Jurkat, Clone E6-1 (cell line): ENCODE data around the gene MMP14.
"Not testable (repeated sequence)": the region's sequence is repeated elsewhere in the genome, so short reads cannot be mapped to it uniquely, and the experiment has no call there.

Source experiments
- DNase-seq: peaks from one replicate; pipeline ENCODE4 v3.0.0-alpha.2; 2011; ENCODE audit warnings: low read depth, low spot score
- H3K4me3 ChIP-seq: 2 replicates; pipeline ENCODE4 v1.5.1; 2011; ENCODE audit warnings: mild to moderate bottlenecking, low read length, control low read depth, moderate library complexity

Gene MMP14

DNA sequence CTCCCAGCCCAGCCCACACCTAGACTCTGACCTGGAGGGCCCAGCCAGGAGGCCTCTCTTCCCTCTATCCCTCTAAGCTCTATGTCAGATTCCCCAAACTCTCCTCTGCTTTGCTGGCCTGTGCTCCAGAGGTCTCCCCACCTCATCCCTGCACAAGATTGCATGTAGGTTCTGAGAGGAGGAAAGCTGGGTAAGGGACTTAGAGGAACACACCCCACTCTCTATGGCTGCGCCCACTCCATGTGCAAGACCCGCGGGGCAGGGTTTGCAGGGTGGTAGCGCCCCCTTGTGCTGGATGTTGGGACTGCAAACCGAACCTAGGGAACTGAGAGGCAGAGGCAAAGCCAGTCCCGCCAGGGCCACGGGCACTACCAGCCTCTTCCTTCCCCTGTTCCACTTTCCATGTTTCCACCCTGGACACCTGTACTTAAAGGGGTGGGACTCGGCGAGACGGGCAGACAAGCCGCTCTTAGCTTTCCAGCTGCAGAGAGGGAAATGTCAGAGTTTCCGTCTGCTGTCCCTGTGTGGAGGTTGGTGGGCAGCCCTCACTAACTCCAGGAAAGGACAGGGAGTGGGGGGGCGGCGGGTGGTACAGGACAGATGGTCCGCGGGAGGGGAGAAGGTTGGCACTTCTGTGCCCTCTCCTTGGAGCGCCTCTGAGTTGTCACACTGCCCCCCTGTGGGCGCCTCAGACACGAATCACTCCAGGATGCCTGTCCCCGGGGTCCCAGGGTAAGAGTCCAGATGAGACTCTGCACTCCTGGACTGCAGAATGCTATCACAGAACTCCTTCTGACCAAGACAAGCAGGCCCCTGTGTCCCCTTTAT is 16.8 kb downstream of the MMP14 start:
- peak overlapping the region; percentile 58 for H3K4me3 ChIP-seq

DNA sequence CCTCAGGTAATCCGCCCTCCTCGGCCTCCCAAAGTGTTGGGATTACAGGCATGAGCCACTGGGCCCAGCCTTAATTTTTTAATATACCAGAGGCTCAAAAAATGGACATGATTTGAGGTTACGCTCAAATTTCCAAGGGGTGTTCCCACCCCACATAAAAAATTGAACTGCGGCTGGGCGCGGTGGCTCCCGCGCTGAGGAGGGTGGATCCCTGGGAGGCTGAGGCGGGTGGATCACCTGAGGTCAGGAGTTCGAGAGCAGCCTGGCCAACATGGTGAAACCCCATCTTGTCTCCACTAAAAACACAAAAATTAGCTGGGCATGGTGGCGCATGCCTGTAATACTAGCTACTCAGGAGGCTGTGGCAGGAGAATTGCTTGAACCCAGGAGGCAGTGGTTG is 17.9 kb downstream of the MMP14 start:
- not testable (repeated sequence) for H3K4me3 ChIP-seq, DNase-seq

More for the DNA sequence above, 16.8 kb downstream of the MMP14 start:
- DNase-seq, result peak; percentile 77

DNA sequence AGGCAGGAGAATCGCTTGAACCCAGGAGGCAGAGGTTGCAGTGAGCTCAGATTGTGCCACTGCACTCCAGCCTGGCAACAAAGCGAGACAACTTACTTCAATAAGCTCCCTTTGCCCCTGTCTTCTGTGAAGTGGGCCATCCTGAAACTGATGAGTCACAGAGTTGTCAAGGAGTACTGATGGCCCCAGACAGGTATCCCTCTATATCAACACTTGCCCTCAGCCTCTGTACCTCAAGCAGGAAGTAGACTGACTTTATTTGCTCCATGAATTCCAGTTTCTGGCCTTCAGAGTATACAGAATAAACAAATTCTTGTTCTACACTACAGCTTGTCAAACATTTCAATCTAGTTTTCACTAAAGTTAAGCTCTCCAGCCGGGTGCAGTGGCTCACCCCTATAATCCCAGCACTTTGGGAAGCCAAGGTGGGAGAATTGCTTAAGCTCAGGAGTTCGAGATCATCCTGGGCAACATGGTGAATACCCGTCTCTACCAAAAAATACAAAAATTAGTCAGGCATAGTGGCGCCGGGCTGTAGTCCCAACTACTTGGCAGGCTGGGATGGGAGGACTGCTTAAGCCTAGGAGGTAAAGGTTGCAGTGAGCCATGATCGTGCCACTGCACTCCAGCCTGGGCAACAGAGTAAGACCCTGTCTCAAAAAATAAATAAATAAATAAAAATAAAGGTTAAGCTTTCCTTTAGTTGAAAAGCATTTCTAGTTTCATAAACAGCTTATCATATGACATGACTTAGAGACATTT is 18.8 kb downstream of the MMP14 start:
- H3K4me3 ChIP-seq, result no peak overlapping the region
- DNase-seq, result no peak

DNA sequence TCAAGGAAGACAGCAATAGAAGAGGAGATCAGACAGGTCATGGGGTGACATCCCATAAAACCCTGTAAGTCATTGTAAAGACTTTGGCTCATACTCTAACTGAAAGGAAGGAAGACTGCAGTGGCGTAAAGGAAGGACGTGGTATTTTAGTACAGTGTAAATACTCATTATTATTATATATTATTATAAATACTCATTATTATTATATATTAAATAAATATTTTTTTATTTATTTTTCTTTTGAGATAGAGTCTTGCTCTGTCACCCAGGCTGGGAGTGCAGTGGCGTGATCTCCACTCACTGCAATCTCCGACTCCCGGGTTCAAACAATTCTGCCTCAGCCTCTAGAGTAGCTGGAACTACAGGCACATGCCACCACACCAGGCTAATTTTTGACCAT is 20.0 kb downstream of the MMP14 start:
- H3K4me3 ChIP-seq, result no peak overlapping the region
- DNase-seq, result no peak

DNA sequence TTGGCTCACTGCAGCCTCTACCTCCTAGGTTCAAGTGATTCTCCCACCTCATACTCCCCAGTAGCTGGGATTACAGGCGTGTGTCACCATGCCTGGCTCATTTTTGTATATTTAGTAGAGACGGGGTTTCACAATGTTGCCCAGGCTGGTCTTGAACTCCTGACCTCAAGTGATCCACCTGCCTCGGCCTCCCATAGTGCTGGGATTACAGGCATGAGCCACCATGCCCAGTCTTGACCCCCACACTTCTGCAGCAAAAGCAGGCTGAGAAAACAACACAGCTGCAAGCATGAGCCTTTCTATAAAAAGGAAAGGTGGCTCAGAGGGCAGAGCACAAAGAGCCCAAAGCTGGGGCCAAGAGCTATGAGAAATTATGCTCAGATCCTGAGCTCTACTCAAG is 24.0 kb downstream of the MMP14 start:
- not testable (repeated sequence) for H3K4me3 ChIP-seq, DNase-seq

DNA sequence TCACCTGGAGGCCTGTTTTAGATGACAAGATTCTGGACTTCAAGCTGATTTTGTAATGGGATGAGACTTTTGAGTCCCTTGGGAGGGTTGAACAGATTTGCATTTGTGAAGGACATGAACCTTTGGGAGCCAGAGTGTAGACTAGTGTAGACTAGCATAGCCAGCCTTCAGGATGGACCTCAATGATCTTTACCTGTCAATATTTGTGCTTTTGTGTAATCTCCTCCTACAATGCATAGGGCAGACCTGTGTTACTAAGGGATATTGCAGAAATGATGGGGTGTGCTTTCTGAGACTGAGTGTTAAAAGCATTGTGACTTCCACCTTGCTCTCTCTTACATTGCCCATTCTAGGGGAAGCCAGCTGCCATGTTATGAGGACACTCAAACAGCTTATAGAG is 25.3 kb downstream of the MMP14 start:
- no peak for DNase-seq
- H3K4me3 ChIP-seq, result no peak overlapping the region

DNA sequence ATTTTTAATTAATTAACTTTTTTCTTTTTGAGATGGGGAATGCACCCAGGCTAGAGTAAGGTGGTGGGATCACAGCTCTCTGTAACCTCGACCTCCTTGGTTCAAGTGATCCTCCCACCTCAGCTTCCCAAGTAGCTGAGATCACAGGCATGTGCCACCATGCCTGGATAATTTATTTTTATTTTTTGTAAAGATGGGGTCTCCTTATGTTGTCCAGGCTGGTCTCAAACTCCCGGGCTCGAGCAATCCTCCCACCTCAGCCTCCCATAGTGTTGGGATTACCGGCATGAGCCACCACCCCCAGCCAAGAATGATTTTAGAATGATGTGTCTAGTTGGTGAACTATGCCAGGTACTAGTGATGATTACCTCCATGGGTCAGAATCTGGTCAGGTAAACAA is 28.6 kb downstream of the MMP14 start:
- no peak overlapping the region for H3K4me3 ChIP-seq
- DNase-seq, result no peak

DNA sequence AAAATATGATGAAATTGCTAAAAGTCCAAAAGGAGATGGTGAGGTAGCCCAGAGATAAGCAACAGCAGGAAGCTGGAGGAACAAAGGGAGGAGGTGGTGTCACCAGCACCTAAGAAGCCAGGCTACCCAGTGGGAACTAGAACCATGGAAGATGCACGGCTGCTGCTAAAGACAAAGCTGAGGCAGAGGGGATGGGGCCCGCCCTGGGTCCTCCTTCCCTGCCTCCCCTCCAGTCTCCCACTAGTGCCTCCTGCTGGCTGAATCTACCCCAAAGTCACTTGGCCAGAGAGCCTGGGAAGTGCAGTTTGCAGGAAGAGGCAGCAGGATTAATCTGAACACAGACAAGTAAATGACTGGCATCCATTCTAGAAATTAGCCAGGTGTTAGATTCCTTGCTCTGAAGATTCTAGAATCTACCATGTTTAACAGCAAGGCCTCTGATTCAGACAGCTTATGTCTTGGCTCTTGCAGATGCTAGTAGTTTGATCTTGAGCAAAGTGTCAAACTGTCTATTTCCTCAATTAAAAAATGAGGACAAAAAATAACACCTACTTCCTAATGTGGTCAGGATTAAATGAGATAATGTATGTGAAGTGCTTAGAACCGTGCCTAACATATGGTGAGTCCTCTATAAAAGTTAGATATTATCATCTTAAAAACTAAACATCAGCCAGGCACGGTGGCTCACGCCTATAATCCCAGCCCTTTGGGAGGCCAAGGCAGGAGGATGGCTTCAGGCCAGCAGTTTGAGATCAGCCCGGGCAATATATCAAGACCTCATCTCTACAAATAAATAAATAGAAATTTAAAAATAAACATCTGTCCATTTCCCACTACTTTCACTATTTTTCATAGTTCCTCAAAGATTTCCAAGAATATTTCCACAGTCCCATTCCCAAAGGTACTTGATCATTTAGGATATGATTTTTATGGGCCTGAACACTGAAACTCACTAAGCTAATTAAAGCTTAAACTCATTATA is 29.3 kb downstream of the MMP14 start:
- DNase-seq, result no peak
- no peak overlapping the region for H3K4me3 ChIP-seq

DNA sequence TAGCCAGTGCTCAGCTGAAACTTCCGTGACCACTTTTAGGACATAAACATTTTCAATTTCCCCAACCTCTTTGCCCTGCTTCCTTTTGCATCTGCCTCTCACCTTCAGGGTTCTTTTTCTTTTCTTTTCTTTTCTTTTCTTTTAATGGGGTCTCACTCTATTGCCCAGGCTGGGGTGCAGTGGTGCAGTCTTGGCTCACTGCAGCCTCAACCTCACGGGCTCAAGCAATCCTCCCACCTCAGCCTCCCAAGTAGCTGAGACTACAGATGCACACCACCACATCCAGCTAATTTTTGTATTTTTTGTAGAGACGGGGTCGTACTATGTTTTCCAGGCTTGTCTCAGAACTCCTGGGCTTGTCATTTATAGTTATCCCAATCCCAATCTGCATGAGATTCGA is 30.5 kb downstream of the MMP14 start:
- DNase-seq, result no peak
- no peak overlapping the region for H3K4me3 ChIP-seq

DNA sequence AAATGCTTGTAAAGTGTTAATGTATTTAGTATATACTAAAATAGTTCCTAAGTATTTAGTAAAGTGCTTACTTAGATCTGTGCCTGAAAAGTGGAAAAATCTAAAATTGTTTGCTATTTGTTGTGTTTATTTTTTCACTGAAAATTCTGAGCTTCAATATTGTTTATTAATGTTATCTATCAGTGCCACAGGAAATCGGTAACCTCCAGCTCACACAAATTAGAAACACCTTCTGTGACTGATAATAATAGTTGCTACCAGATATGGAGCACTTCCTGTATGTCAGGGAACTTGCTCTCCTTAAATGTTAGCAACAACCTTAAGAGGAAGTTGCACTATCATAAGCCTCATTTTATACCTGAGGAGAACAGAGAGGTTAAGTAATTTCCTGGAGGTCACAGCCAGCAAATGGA is 34.4 kb downstream of the MMP14 start:
- peak; percentile 57 for DNase-seq

DNA sequence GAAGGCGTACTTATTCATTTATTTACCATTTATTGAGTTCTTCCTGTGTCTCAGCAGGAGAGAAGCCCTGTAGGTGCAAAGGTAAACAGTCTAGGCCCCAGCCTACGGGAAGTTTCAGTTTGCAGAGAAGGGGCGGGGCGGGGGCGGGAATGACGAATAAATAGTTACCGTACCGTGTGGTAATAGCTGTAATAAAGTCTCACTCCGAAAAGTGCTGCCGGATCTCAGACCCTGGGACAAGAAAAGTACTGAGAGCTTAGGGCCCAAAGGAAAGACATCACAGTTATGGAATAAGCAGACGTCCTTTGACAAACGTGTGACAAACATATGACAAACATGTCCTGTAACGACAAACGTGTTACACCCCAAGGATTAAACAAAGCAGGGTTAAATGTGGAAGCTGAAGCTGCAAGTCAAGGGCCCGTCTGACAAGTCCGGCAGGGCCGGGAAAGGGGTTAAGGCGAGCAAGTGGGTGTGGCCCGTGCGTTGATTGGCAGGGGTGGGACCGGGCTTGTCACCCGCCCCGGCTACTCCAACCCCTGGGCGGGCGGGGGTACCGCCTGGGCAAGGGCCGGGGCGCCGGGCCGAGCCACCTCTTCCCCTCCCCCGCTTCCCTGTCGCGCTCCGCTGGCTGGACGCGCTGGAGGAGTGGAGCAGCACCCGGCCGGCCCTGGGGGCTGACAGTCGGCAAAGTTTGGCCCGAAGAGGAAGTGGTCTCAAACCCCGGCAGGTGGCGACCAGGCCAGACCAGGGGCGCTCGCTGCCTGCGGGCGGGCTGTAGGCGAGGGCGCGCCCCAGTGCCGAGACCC is 35.0 kb downstream of the MMP14 start, which contains the start of gene LRP10:
Gene LRP10, plus strand, starts transcription at position 517 of the 809 bp plus-strand sequence. CDS start 564 bp downstream, outside the sequence.
- DNase-seq, result peak; percentile 58
- peak within 1 kb of the TSS; percentile 83 for H3K4me3 ChIP-seq

More for the DNA sequence above, 34.4 kb downstream of the MMP14 start:
- peak overlapping the region; percentile 83 for H3K4me3 ChIP-seq

DNA sequence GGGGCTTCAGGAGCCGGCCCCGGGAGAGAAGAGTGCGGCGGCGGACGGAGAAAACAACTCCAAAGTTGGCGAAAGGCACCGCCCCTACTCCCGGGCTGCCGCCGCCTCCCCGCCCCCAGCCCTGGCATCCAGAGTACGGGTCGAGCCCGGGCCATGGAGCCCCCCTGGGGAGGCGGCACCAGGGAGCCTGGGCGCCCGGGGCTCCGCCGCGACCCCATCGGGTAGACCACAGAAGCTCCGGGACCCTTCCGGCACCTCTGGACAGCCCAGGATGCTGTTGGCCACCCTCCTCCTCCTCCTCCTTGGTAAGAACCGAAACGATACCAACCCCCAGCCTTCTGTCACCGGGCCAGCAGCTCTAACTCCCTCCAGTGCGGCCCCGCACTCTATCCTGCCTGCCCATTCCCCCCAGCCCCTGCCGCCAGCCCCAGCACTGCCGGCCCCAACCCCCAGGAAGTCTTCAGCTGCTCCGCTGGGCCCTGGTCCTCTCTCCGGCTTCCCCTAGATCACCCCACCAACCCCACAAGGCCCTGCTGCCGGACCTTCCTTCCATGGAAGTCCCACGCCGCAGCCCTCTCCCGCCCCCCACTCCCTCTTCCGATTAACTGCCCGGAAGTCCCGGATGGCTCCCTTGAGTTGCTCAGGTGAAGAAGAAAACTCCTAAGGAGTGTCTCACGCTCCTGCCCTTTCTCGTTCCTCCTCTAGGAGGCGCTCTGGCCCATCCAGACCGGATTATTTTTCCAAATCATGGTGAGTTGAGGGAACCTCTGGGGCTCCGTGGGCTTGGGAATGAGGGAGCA is 35.8 kb downstream of the MMP14 start:
- DNase-seq, result peak; percentile 53
- H3K4me3 ChIP-seq, result peak overlapping the region; percentile 83

DNA sequence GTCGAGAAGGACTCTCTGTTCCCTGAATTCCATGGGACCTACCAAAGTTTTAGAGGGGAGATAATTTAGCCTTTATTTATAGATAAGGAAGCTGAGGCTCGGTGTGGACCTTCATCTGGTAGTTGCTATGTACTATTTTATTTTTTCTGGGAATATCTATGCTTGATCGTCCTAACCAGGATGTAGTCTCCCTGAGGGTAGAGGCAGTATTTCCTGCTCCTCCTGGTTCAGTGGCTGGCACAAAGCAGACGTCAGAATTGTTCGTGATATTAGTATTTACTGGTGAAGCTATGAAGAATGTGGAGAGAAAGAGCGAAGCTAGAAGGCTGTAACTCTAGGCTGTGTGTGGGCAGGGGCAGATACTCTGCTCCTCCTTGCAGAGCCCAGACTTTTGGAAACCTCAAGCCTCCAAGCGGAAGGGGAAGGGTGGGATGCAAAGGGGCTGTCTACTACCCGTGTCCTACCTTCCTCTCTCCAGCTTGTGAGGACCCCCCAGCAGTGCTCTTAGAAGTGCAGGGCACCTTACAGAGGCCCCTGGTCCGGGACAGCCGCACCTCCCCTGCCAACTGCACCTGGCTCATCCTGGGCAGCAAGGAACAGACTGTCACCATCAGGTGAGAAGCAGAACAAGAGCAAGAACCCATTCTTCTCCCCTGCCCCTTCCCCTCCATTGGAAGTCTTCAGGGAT is 36.6 kb downstream of the MMP14 start:
- DNase-seq, result no peak
- H3K4me3 ChIP-seq, result peak overlapping the region; percentile 83

DNA sequence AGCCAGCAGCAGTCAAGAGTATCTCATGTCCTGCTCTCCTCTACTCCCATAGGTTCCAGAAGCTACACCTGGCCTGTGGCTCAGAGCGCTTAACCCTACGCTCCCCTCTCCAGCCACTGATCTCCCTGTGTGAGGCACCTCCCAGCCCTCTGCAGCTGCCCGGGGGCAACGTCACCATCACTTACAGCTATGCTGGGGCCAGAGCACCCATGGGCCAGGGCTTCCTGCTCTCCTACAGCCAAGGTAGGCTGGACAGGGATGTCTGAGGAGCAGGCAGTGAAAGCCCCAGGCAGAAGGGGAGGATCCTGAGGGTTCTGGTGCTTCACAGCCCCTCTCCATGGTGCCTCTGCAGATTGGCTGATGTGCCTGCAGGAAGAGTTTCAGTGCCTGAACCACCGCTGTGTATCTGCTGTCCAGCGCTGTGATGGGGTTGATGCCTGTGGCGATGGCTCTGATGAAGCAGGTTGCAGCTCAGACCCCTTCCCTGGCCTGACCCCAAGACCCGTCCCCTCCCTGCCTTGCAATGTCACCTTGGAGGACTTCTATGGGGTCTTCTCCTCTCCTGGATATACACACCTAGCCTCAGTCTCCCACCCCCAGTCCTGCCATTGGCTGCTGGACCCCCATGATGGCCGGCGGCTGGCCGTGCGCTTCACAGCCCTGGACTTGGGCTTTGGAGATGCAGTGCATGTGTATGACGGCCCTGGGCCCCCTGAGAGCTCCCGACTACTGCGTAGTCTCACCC is 38.8 kb downstream of the MMP14 start:
- no peak for DNase-seq
- H3K4me3 ChIP-seq, result no peak overlapping the region

DNA sequence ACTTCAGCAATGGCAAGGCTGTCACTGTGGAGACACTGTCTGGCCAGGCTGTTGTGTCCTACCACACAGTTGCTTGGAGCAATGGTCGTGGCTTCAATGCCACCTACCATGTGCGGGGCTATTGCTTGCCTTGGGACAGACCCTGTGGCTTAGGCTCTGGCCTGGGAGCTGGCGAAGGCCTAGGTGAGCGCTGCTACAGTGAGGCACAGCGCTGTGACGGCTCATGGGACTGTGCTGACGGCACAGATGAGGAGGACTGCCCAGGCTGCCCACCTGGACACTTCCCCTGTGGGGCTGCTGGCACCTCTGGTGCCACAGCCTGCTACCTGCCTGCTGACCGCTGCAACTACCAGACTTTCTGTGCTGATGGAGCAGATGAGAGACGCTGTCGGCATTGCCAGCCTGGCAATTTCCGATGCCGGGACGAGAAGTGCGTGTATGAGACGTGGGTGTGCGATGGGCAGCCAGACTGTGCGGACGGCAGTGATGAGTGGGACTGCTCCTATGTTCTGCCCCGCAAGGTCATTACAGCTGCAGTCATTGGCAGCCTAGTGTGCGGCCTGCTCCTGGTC is 39.4 kb downstream of the MMP14 start:
- no peak for DNase-seq
- no peak overlapping the region for H3K4me3 ChIP-seq

DNA sequence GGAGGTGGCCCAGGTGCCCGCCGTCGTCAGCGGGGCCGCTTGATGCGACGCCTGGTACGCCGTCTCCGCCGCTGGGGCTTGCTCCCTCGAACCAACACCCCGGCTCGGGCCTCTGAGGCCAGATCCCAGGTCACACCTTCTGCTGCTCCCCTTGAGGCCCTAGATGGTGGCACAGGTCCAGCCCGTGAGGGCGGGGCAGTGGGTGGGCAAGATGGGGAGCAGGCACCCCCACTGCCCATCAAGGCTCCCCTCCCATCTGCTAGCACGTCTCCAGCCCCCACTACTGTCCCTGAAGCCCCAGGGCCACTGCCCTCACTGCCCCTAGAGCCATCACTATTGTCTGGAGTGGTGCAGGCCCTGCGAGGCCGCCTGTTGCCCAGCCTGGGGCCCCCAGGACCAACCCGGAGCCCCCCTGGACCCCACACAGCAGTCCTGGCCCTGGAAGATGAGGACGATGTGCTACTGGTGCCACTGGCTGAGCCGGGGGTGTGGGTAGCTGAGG is 40.7 kb downstream of the MMP14 start:
- H3K4me3 ChIP-seq, result no peak overlapping the region
- DNase-seq, result no peak
